HG02970 (cell line): Measurements from ENCODE around the gene HMG20B.

Source experiments
- ATAC-seq: cut with Tn5 transposase; IDR thresholded peaks from one replicate; pipeline ENCODE4 v1.9.1; 2021; ENCODE audit warnings: mild to moderate bottlenecking, moderate library complexity, moderate number of reproducible peaks; ENCODE audit not compliant: unreplicated experiment, low FRiP score

Gene HMG20B

GRCh38 chr19:3618144-3618810, 45.5 kb downstream of the HMG20B start:
- ATAC-seq: no peak

- ATAC-seq: no peak
Measured at GRCh38 chr19:3618811-3619630, 46.3 kb downstream of the HMG20B start.

GRCh38 chr19:3619631-3620012, 46.9 kb downstream of the HMG20B start:
- no peak for ATAC-seq

- ATAC-seq: no peak
Measured at GRCh38 chr19:3620145-3620816, 47.5 kb downstream of the HMG20B start.

GRCh38 chr19:3620817-3621547, 48.2 kb downstream of the HMG20B start:
- ATAC-seq: no peak

- no peak for ATAC-seq
Measured at GRCh38 chr19:3621689-3622088, 48.9 kb downstream of the HMG20B start.

- ATAC-seq: no peak
Measured at GRCh38 chr19:3622224-3622623, 49.5 kb downstream of the HMG20B start.

- ATAC-seq: no peak
Measured at GRCh38 chr19:3623716-3624115, 51.0 kb downstream of the HMG20B start.

- no peak for ATAC-seq
Measured at GRCh38 chr19:3625996-3626472, 53.3 kb downstream of the HMG20B start.

- peak; percentile 92 for ATAC-seq
Measured at GRCh38 chr19:3626473-3627350, 54.0 kb downstream of the HMG20B start, which contains the start of gene CACTIN. CACTIN (minus strand) TSS chr19:3626790; CDS start chr19:3626762, 28 bp downstream.

- no peak for ATAC-seq
Measured at GRCh38 chr19:3627351-3627723, 54.6 kb downstream of the HMG20B start.
